Measurements from ENCODE around the gene AKT3.

GRCh38 chr1:243598433-243598832 is 251.6 kb downstream of the AKT3 start:
- TF ChIP-seq POLR2A (IDR thresholded peaks at IDR 0.05) (no peak), CTCF (IDR thresholded peaks at IDR 0.05) (no peak)

Data from heart left ventricle (tissue), 13 donors.